Effector memory CD8-positive, alpha-beta T cell (primary cell): ENCODE measurements around the gene MRPS21.
A peak's percentile ranks its signal among the peaks of the same experiment; 100 is the strongest.

Experiments used
- ATAC-seq: fragments of 150-1000 bp; cut with Tn5 transposase; replicated peaks from 2 replicates; pipeline ENCODE4 v1.10.0; 2021; ENCODE audit warnings: mild to moderate bottlenecking, moderate library complexity
- DNase-seq, 3 experiments: peaks; one replicate each; pipeline ENCODE4 v3.0.0; 2021
- H3K27ac Mint-ChIP-seq, 2 donors: one replicate each; pipeline ENCODE4 v1.8.0; 2022; ENCODE audit warnings: mild to moderate bottlenecking in 2 of 2, mixed read lengths in 2 of 2, moderate library complexity in 2 of 2
- H3K27me3 Mint-ChIP-seq, 2 donors: one replicate each; pipeline ENCODE4 v1.8.0; 2022; ENCODE audit warnings: mixed read lengths in 2 of 2
- H3K36me3 Mint-ChIP-seq: one replicate; pipeline ENCODE4 v1.8.0; 2022; ENCODE audit warnings: mild to moderate bottlenecking, moderate library complexity, mixed read lengths; ENCODE audit not compliant: insufficient read depth
- H3K4me1 Mint-ChIP-seq, 2 donors: one replicate each; pipeline ENCODE4 v1.8.0; 2022; ENCODE audit warnings: low read depth in 2 of 2, mixed read lengths in 2 of 2
- H3K4me3 Mint-ChIP-seq, 2 donors: one replicate each; pipeline ENCODE4 v1.8.0; 2022; ENCODE audit warnings: mild to moderate bottlenecking in 2 of 2, mixed read lengths in 2 of 2, moderate library complexity in 2 of 2
- H3K9me3 Mint-ChIP-seq, 2 donors: one replicate each; pipeline ENCODE4 v1.8.0; 2022; ENCODE audit warnings: mixed read lengths in 2 of 2
- total RNA-seq, 9 experiments: gene quantifications; one replicate each; lab custom pipeline; 2026; lab: John Stamatoyannopoulos, UW

Gene MRPS21
- total RNA-seq, result 35.6 to 74.7 (median 68.2) reads per million in 9 experiments

GRCh38 chr1:150293433-150294253, at the start of gene MRPS21:
Gene MRPS21, plus strand, starts transcription at chr1:150293861. Its CDS starts 506 bp downstream, at chr1:150294367.
- Mint-ChIP-seq H3K9me3 (no peaks in the 10 kb centered on the region), H3K4me1 (peaks cover 16 to 29% of the 10 kb centered on the region in 2 donors), H3K27me3 (no peaks in the 10 kb centered on the region), H3K27ac (peak within 1 kb of the TSS; percentile 96 to 99), H3K36me3 (peaks cover 32% of the 10 kb centered on the region), H3K4me3 (peak within 1 kb of the TSS; percentile 89 to 91)
- DNase-seq (peak; percentile 83 to 84 (median 83)), ATAC-seq (peak; percentile 99)

GRCh38 chr1:150249936-150250335, 43.7 kb upstream of the MRPS21 start:
- H3K27ac Mint-ChIP-seq, result no peak overlapping the region
- ATAC-seq, result no peak

GRCh38 chr1:150256198-150256553, 37.5 kb upstream of the MRPS21 start:
- Mint-ChIP-seq H3K36me3 (no peaks in the 10 kb centered on the region), H3K27me3 (peaks cover 44 to 49% of the 10 kb centered on the region in 2 donors), H3K4me1 (peaks cover 10 to 14% of the 10 kb centered on the region in 2 donors), H3K4me3 (peak overlapping the region; percentile 43 to 70), H3K27ac (peak overlapping the region in 1 of 2 donors; percentile 64), H3K9me3 (no peaks in the 10 kb centered on the region)
- ATAC-seq (no peak), DNase-seq (no peak)

More at GRCh38 chr1:150249936-150250335, 43.7 kb upstream of the MRPS21 start:
- Mint-ChIP-seq H3K9me3 (no peaks in the 10 kb centered on the region), H3K4me1 (no peaks in the 10 kb centered on the region), H3K4me3 (no peak overlapping the region), H3K27me3 (no peaks in the 10 kb centered on the region), H3K36me3 (no peaks in the 10 kb centered on the region)
- no peak for DNase-seq

GRCh38 chr1:150256554-150257341, 36.9 kb upstream of the MRPS21 start:
- H3K36me3 Mint-ChIP-seq, result no peaks in the 10 kb centered on the region
- H3K9me3 Mint-ChIP-seq, result no peaks in the 10 kb centered on the region
- H3K4me1 Mint-ChIP-seq, result peaks cover 10 to 14% of the 10 kb centered on the region in 2 donors
- peak overlapping the region; percentile 59 to 64 for H3K27ac Mint-ChIP-seq
- ATAC-seq (no peak), DNase-seq (no peak)
- H3K4me3 Mint-ChIP-seq, result no peak overlapping the region
- H3K27me3 Mint-ChIP-seq, result peaks cover 44 to 49% of the 10 kb centered on the region in 2 donors

GRCh38 chr1:150257624-150258585, 35.8 kb upstream of the MRPS21 start, which contains the start of gene CA14:
Gene CA14, plus strand, starts transcription at chr1:150257774. Its CDS starts 355 bp downstream, at chr1:150258129.
- Mint-ChIP-seq H3K36me3 (no peaks in the 10 kb centered on the region), H3K9me3 (no peaks in the 10 kb centered on the region), H3K4me3 (peak within 1 kb of the TSS in 1 of 2 donors; percentile 18), H3K4me1 (peaks cover 10 to 14% of the 10 kb centered on the region in 2 donors), H3K27me3 (peaks cover 44 to 49% of the 10 kb centered on the region in 2 donors), H3K27ac (peak within 1 kb of the TSS in 1 of 2 donors; percentile 59)
- ATAC-seq (no peak), DNase-seq (no peak)

GRCh38 chr1:150259217-150259616, 34.4 kb upstream of the MRPS21 start:
- peaks cover 3% of the 10 kb centered on the region for H3K36me3 Mint-ChIP-seq
- H3K27ac Mint-ChIP-seq, result no peak overlapping the region

GRCh38 chr1:150259758-150260669, 33.6 kb upstream of the MRPS21 start:
- Mint-ChIP-seq H3K4me3 (no peak overlapping the region), H3K9me3 (no peaks in the 10 kb centered on the region), H3K4me1 (peaks cover 10 to 14% of the 10 kb centered on the region in 2 donors), H3K27ac (no peak overlapping the region), H3K27me3 (peaks cover 44 to 49% of the 10 kb centered on the region in 2 donors), H3K36me3 (peaks cover 6% of the 10 kb centered on the region)
- DNase-seq (no peak), ATAC-seq (no peak)

More at GRCh38 chr1:150259217-150259616, 34.4 kb upstream of the MRPS21 start:
- peaks cover 10 to 14% of the 10 kb centered on the region in 2 donors for H3K4me1 Mint-ChIP-seq
- no peaks in the 10 kb centered on the region for H3K9me3 Mint-ChIP-seq
- peaks cover 44 to 49% of the 10 kb centered on the region in 2 donors for H3K27me3 Mint-ChIP-seq
- no peak overlapping the region for H3K4me3 Mint-ChIP-seq
- DNase-seq (no peak), ATAC-seq (no peak)

GRCh38 chr1:150261367-150261766, 32.3 kb upstream of the MRPS21 start:
- H3K27ac Mint-ChIP-seq, result no peak overlapping the region
- DNase-seq (no peak), ATAC-seq (no peak)
- H3K27me3 Mint-ChIP-seq, result peaks cover 39 to 43% of the 10 kb centered on the region in 2 donors
- peaks cover 13% of the 10 kb centered on the region for H3K36me3 Mint-ChIP-seq
- no peaks in the 10 kb centered on the region for H3K9me3 Mint-ChIP-seq
- peaks cover 0 to 5% of the 10 kb centered on the region in 2 donors for H3K4me1 Mint-ChIP-seq
- H3K4me3 Mint-ChIP-seq, result no peak overlapping the region

GRCh38 chr1:150262388-150263320, 31.0 kb upstream of the MRPS21 start:
- ATAC-seq (no peak), DNase-seq (no peak)
- H3K9me3 Mint-ChIP-seq, result no peaks in the 10 kb centered on the region
- peak overlapping the region; percentile 32 to 55 for H3K27ac Mint-ChIP-seq
- peaks cover 16% of the 10 kb centered on the region for H3K36me3 Mint-ChIP-seq
- peaks cover 8 to 11% of the 10 kb centered on the region in 2 donors for H3K4me1 Mint-ChIP-seq
- H3K4me3 Mint-ChIP-seq, result no peak overlapping the region
- H3K27me3 Mint-ChIP-seq, result peaks cover 26 to 30% of the 10 kb centered on the region in 2 donors

GRCh38 chr1:150263549-150263948, 30.1 kb upstream of the MRPS21 start:
- Mint-ChIP-seq H3K4me3 (no peak overlapping the region), H3K27me3 (peaks cover 17 to 21% of the 10 kb centered on the region in 2 donors), H3K4me1 (peaks cover 17 to 20% of the 10 kb centered on the region in 2 donors), H3K27ac (no peak overlapping the region), H3K9me3 (no peaks in the 10 kb centered on the region), H3K36me3 (peaks cover 25% of the 10 kb centered on the region)
- DNase-seq (no peak), ATAC-seq (no peak)

- H3K27me3 Mint-ChIP-seq, result no peaks in the 10 kb centered on the region
- DNase-seq (no peak), ATAC-seq (no peak)
- H3K4me1 Mint-ChIP-seq, result peaks cover 27% of the 10 kb centered on the region in 2 donors
- peak overlapping the region; percentile 98 to 99 for H3K27ac Mint-ChIP-seq
- peak overlapping the region; percentile 97 to 98 for H3K4me3 Mint-ChIP-seq
- peaks cover 32% of the 10 kb centered on the region for H3K36me3 Mint-ChIP-seq
- no peaks in the 10 kb centered on the region for H3K9me3 Mint-ChIP-seq
These were observed 25.8 kb upstream of the MRPS21 start for GRCh38 chr1:150267896-150268295.
